NCI-H1092 (cell line): Measurements from ENCODE around the gene SAMD11.

ENCODE experiments used
- DNase-seq: peaks from one replicate; lab custom pipeline; 2025; lab: John Stamatoyannopoulos, UW

The SAMD11 gene

DNA sequence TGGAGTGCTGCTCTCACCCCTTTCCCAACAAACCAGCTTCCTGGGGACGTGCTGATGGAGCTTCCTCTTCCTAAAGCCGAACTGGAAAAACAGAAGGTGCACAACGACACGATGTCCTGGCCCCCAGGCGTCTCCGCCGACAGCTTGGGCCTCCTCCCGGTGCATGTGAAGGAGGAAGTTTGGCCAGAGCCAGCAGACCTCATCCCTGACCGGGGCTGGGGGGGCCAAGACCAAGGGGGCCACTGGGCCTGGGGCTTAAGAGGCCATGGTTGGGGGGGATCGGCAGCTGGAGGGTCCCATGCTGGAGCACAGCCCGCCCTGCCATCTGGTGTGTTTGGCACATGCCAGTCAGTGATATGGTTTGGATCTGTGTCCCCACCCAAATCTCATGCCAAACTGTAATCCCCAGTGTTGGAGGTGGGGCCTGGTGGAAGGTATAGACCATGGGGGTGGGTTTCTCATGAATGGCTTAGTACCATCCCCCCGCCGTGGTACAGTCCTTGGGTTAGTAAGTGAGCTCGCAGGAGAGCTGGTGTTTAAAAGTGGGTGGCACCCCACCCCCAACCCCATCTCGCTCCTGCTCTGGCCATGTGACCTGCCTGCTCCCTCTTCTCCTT, 69.8 kb downstream of the SAMD11 start:
- no peak for DNase-seq
